Measurements from ENCODE around the gene MED13L. TPM values are rescaled to one million over a fixed set of nuclear protein-coding genes. Genes with fewer than 3 reads are reported as not detected.

MED13L gene
- total and polyA plus RNA-seq, 4 donors: 7.9 to 94.0 (median 37.7) TPM

- H3K4me1 ChIP-seq (ENCODE audit: control insufficient read depth in 4 of 4, insufficient read depth in 4 of 4, low read length in 3 of 4): peaks cover 0 to 4% (median 1%) of the 10 kb centered on the region in 4 donors
- no peaks in the 10 kb centered on the region for H3K9me3 ChIP-seq (ENCODE audit: control insufficient read depth in 4 of 4, low read length in 3 of 4)
- no peak overlapping the region for H3K4me3 ChIP-seq (ENCODE audit: low read depth in 1 of 3, low read length in 3 of 3)
- no peak overlapping the region for H3K27ac ChIP-seq (ENCODE audit: low read depth in 1 of 2, low read length in 2 of 2)
- H3K9ac ChIP-seq (ENCODE audit: low read depth in 1 of 2, low read length in 2 of 2): no peak overlapping the region
- H3K27me3 ChIP-seq (ENCODE audit: control insufficient read depth in 4 of 4, insufficient read depth in 4 of 4, low read length in 3 of 4): no peaks in the 10 kb centered on the region
- WGBS: 93% methylated on average over 2 of the region's 2 CpGs
- no peak for TF ChIP-seq GABPA (IDR thresholded peaks at IDR 0.05 in 1 of 2, conservative IDR thresholded peaks at IDR 0.05 in 1 of 2)
- no peak for TF ChIP-seq REST (IDR thresholded peaks at IDR 0.05)
- H3K36me3 ChIP-seq (ENCODE audit: control insufficient read depth in 4 of 4, insufficient read depth in 3 of 4, low read depth in 1 of 4, low read length in 3 of 4): no peaks in the 10 kb centered on the region
- no peak for DNase-seq (ENCODE audit: low spot score)
Measured at GRCh38 chr12:116201359-116201758, 76.1 kb downstream of the MED13L start.

GRCh38 chr12:116200812-116201211, 76.7 kb downstream of the MED13L start:
- 96% methylated on average over 1 of the region's 1 CpG for WGBS
- Histone ChIP-seq H3K4me1 (ENCODE audit: control insufficient read depth in 4 of 4, insufficient read depth in 4 of 4, low read length in 3 of 4) (peaks cover 0 to 4% (median 1%) of the 10 kb centered on the region in 4 donors), H3K4me3 (ENCODE audit: low read depth in 1 of 3, low read length in 3 of 3) (no peak overlapping the region), H3K36me3 (ENCODE audit: control insufficient read depth in 4 of 4, insufficient read depth in 3 of 4, low read depth in 1 of 4, low read length in 3 of 4) (no peaks in the 10 kb centered on the region), H3K9me3 (ENCODE audit: control insufficient read depth in 4 of 4, low read length in 3 of 4) (no peaks in the 10 kb centered on the region), H3K27me3 (ENCODE audit: control insufficient read depth in 4 of 4, insufficient read depth in 4 of 4, low read length in 3 of 4) (no peaks in the 10 kb centered on the region), H3K27ac (ENCODE audit: low read depth in 1 of 2, low read length in 2 of 2) (no peak overlapping the region), H3K9ac (ENCODE audit: low read depth in 1 of 2, low read length in 2 of 2) (no peak overlapping the region)
- TF ChIP-seq REST (IDR thresholded peaks at IDR 0.05): no peak
- no peak for TF ChIP-seq FOXA2 (IDR thresholded peaks at IDR 0.05)
- no peak for TF ChIP-seq EGR1 (IDR thresholded peaks at IDR 0.05; ENCODE audit: low read depth in 2 of 2)
- no peak for TF ChIP-seq CTCF (IDR thresholded peaks at IDR 0.05; ENCODE audit: low read depth, low read length, missing input control)
- TF ChIP-seq NR2F2 (IDR thresholded peaks at IDR 0.05): no peak
- no peak for TF ChIP-seq YY1 (IDR thresholded peaks at IDR 0.05)
- no peak for TF ChIP-seq FOXA1 (IDR thresholded peaks at IDR 0.05)
- TF ChIP-seq HNF4A (conservative IDR thresholded peaks at IDR 0.05): no peak
- TF ChIP-seq ATF3 (IDR thresholded peaks at IDR 0.05): no peak
- no peak for TF ChIP-seq SP1 (IDR thresholded peaks at IDR 0.05)
- TF ChIP-seq HNF4G (IDR thresholded peaks at IDR 0.05): no peak
- TF ChIP-seq JUND (IDR thresholded peaks at IDR 0.05): no peak
- no peak for DNase-seq (ENCODE audit: low spot score)
